Urinary bladder (tissue), 4 donors: Measurements from ENCODE around the gene CTSD. TPM values are rescaled to one million over a fixed set of nuclear protein-coding genes. Genes with fewer than 3 reads are reported as not detected.
A peak's percentile ranks its signal among the peaks of the same experiment; 100 is the strongest.
"Not testable (repeated sequence)": the region's sequence is repeated elsewhere in the genome, so short reads cannot be mapped to it uniquely, and the experiment has no call there.

Experiments
- DNase-seq: peaks from one replicate; pipeline ENCODE4 v3.0.0-alpha.2; 2015; ENCODE audit errors: extremely low spot score
- H3K27ac ChIP-seq: one replicate; pipeline ENCODE4 v1.5.1; 2013; ENCODE audit warnings: low read depth, mild to moderate bottlenecking, moderate library complexity
- H3K36me3 ChIP-seq: one replicate; pipeline ENCODE4 v1.6.1; 2013; ENCODE audit warnings: mild to moderate bottlenecking, moderate library complexity; ENCODE audit not compliant: insufficient read depth
- H3K4me1 ChIP-seq: one replicate; pipeline ENCODE4 v1.6.1; 2013; ENCODE audit warnings: mild to moderate bottlenecking, moderate library complexity; ENCODE audit not compliant: insufficient read depth
- H3K4me3 ChIP-seq: one replicate; pipeline ENCODE4 v1.5.1; 2013; ENCODE audit warnings: low read depth, low read length
- WGBS: extraction: QIAGEN DNeasy Blood & Tissue Kit; methylation state at CpG from one replicate; pipeline ENCODE4 v1.1.7; 2013; 5-methylcytosine and 5-hydroxymethylcytosine counted together
- polyA plus RNA-seq: library from polyadenylated mRNA; stranded (reverse); fragments of 200-250 nt; gene quantifications from one replicate; pipeline ENCODE4 v1.2.3, GENCODE V29; 2013
- total RNA-seq: library from RNA; depleted of rRNA; stranded (reverse); fragments of >200 nt; gene quantifications from one replicate; pipeline ENCODE4 v1.2.3, GENCODE V29; 2014
- donor health status: healthy with polysubstance abuse.
- donor health status: healthy.

CTSD gene
- 76.4 TPM for total RNA-seq
- 495 TPM for polyA plus RNA-seq

GRCh38 chr11:1763796-1764661 is at the start of gene CTSD:
CTSD (minus strand) TSS chr11:1763927; CDS start chr11:1763859, 68 bp downstream.
- Histone ChIP-seq H3K4me3 (peak within 1 kb of the TSS; percentile 85), H3K27ac (peak within 1 kb of the TSS; percentile 79), H3K36me3 (no peaks in the 10 kb centered on the region), H3K4me1 (no peaks in the 10 kb centered on the region)
- no peak for DNase-seq
- WGBS, result 2% methylated on average over 85 of the region's 85 CpGs

GRCh38 chr11:1813356-1813755 is 49.6 kb upstream of the CTSD start:
- 89% methylated on average over 9 of the region's 9 CpGs for WGBS
- DNase-seq, H3K4me3 ChIP-seq, H3K36me3 ChIP-seq, H3K27ac ChIP-seq, H3K4me1 ChIP-seq: not testable (repeated sequence)

DNA sequence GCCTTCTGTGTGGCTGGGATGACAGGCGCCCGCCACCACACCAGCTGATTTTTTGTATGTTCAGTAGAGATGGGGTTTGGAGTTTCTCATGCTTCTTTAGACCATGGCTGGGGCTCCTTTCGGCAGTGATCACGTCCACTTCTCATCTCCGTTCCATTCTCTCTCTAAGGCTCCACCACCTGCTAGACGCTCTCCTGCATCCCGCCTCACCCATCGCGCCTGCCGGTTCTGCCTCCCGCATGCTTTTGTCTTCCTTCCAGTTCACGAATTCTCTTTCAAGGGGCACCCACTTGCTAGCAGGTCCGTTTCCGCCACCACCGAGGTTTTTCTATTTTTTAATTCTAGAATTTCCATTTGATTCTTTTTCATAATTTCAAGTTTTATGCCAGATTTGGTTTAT is 49.1 kb upstream of the CTSD start:
- H3K4me1 ChIP-seq, result no peaks in the 10 kb centered on the region
- DNase-seq, result no peak
- H3K4me3 ChIP-seq, result no peak overlapping the region
- no peak overlapping the region for H3K27ac ChIP-seq
- WGBS, result 96% methylated on average over 15 of the region's 15 CpGs
- H3K36me3 ChIP-seq, result no peaks in the 10 kb centered on the region

- WGBS, result 85% methylated on average over 5 of the region's 5 CpGs
- no peak for DNase-seq
Measured at GRCh38 chr11:1812274-1812673, 48.5 kb upstream of the CTSD start.

DNA sequence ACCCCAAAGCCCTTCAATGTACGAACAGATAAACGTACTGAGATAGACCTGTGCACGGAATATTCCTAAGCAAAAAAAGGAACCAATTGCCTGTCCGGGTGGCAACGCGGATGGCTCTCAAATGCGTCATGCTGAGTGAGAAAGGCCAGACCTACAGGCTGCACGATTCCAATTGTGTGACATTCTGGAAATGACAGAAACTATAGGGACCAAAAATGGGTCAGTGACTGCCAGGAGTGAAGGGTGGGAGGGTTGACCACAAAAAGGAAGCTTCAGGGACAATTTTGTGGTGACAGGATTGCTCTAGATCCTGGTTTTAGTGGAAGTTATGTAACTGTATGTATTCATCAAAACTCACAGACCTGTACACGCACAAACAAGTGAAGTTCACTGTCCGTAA is 47.0 kb upstream of the CTSD start:
- H3K4me1 ChIP-seq, result no peaks in the 10 kb centered on the region
- no peak for DNase-seq
- no peak overlapping the region for H3K4me3 ChIP-seq
- H3K36me3 ChIP-seq, result no peaks in the 10 kb centered on the region
- H3K27ac ChIP-seq, result no peak overlapping the region
- 74% methylated on average over 10 of the region's 10 CpGs for WGBS

More at GRCh38 chr11:1812274-1812673, 48.5 kb upstream of the CTSD start:
- Histone ChIP-seq H3K4me3 (no peak overlapping the region), H3K27ac (no peak overlapping the region), H3K4me1 (no peaks in the 10 kb centered on the region), H3K36me3 (no peaks in the 10 kb centered on the region)

GRCh38 chr11:1807264-1807995 is 43.7 kb upstream of the CTSD start:
- H3K36me3 ChIP-seq, result no peaks in the 10 kb centered on the region
- WGBS, result 49% methylated on average over 14 of the region's 14 CpGs
- H3K4me1 ChIP-seq, result no peaks in the 10 kb centered on the region
- no peak for DNase-seq
- no peak overlapping the region for H3K27ac ChIP-seq
- H3K4me3 ChIP-seq, result no peak overlapping the region

DNA sequence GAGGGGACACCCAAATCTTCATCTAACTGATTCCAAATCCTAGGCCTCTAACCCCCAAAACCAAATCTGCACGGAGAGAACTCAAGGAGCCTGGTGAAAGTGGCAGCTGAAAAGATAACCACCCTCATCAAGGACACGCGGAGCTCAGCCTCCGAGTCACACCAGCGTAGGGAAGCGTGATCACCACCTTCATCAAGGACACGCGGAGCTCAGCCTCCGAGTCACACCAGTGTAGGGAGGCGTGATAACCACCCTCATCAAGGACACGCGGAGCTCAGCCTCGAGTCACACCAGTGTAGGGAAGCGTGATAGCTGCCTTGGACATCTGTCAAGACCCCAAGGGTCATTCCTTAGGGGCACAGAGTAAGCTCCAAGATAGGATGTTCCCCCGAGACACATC is 41.8 kb upstream of the CTSD start:
- no peak for DNase-seq
- Histone ChIP-seq H3K36me3 (no peaks in the 10 kb centered on the region), H3K27ac (no peak overlapping the region), H3K4me3 (no peak overlapping the region), H3K4me1 (no peaks in the 10 kb centered on the region)
- WGBS, result 90% methylated on average over 15 of the region's 15 CpGs

DNA sequence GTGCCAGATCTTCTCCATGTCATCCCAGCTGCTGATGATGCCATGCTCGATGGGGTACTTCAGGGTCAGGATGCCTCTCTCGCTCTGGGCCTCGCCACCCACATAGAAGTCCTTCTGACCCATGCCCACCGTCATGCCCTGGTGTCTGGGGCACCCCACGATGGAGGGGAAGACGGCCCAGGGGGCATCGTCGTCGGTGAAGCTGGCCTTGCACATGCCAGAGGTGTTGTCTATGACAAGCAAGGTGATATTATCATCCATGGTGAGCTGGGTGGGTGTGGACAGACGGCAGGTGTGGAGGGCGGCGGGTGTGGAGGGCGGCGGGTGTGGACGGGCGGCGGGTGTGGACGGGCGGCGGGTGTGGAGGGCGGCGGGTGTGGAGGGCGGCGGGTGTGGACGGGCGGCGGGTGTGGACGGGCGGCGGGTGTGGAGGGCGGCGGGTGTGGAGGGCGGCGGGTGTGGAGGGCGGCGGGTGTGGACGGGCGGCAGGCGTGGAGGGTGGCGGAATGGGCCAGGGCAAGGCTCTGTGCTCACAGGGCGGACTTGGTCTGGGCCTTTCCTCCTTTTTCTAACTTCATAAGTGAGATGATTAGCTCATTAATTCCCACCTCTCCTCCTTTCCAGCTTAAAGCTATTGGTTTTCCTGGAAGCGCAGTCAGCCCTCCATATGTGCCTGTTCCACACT is 40.2 kb upstream of the CTSD start:
- H3K27ac ChIP-seq, DNase-seq, H3K36me3 ChIP-seq, H3K4me3 ChIP-seq, H3K4me1 ChIP-seq: not testable (repeated sequence)
- WGBS, result 96% methylated on average over 37 of the region's 42 CpGs

DNA sequence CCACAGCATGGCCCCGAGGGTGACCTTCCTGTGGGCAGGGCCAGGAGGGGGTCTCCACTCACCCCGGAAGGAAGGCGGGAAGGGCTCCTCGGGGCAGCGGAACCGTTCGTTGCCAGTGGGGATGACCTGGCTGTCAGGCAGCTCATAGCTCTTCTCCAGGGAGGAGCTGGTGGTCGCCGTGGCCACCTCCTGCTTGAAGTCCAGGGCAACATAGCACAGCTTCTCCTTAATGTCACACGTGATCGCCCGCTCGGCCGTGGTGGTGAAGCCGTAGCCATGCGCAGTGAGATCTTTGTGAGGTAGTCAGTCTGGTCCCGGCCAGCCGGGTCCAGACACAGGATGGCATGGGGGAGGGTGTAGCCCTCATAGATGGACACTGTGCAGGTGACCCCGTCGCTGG is 39.5 kb upstream of the CTSD start:
- Histone ChIP-seq H3K4me3 (no peak overlapping the region), H3K36me3 (no peaks in the 10 kb centered on the region), H3K4me1 (no peaks in the 10 kb centered on the region), H3K27ac (no peak overlapping the region)
- 94% methylated on average over 20 of the region's 20 CpGs for WGBS
- DNase-seq, result no peak

DNA sequence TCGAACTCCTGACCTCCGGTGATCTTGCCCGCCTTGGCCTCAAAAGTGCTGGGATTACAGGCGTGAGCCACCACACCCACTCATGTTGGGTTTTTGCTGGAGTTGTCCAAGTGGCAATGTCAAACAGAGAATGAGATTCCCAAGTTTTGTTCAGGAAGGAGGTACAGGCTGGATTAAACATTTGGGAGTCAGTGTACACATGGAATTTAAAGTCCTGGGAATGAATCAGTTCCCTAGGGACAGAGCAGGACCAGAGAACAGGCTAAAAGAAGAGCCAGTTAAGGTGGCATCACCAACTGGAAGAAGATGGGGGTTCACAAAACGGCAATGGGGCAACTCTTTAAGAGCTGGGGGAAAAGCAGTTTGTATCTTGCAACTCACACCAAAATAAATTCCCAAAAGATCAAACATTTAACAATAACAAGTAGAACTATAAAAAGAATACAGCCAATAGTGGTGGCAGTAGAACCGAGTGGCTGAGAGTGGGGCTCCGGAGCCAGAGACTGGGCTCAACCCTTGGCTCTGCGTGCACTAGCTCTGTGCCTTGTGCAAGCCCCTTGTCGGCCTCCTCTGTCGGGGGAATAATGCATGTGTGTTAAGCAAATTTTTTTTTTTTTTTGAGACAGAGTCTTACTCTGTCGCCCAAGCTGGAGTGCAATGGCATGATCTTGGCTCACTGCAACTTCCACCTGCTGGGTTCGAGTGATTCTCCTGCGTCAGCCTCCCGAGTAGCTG is 33.8 kb upstream of the CTSD start:
- no peak for DNase-seq
- 82% methylated on average over 14 of the region's 14 CpGs for WGBS
- Histone ChIP-seq H3K36me3 (no peaks in the 10 kb centered on the region), H3K27ac (no peak overlapping the region), H3K4me3 (no peak overlapping the region), H3K4me1 (no peaks in the 10 kb centered on the region)

DNA sequence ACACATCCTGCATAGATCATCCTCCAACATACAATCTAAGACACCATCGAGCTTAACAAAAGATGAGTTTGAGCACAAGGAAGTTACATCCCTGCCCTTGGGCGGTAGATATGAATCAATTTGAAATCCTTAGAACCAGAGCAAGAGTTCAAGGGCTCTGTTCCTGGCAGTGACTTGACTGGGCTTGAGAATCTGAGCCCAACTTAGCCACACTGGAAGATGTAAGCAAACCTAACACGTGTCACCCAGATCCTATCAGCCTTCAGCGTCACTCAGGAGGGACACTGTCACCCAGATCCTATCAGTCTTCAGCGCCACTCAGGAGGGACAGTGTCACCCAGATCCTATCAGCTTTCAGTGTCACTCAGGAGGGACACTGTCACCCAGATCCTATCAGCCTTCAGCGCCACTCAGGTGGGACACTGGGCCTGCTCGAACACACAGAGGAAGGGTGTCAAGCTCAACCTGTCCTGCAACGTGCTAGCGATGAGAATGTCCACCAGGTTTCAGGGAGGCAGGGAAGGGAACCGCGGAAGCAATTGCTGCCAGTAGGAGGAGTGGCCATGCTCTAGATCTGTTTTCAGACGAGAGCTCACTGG is 32.8 kb upstream of the CTSD start:
- DNase-seq, result peak; percentile 60
- WGBS, result 66% methylated on average over 12 of the region's 12 CpGs
- H3K4me1 ChIP-seq, result no peaks in the 10 kb centered on the region
- no peaks in the 10 kb centered on the region for H3K36me3 ChIP-seq
- H3K27ac ChIP-seq, result no peak overlapping the region
- no peak overlapping the region for H3K4me3 ChIP-seq

- no peaks in the 10 kb centered on the region for H3K4me1 ChIP-seq
- H3K27ac ChIP-seq, result no peak overlapping the region
- 47% methylated on average over 3 of the region's 3 CpGs for WGBS
- DNase-seq, result no peak
- H3K4me3 ChIP-seq, result no peak overlapping the region
- H3K36me3 ChIP-seq, result no peaks in the 10 kb centered on the region
Measured at GRCh38 chr11:1793081-1793480, 29.4 kb upstream of the CTSD start.

DNA sequence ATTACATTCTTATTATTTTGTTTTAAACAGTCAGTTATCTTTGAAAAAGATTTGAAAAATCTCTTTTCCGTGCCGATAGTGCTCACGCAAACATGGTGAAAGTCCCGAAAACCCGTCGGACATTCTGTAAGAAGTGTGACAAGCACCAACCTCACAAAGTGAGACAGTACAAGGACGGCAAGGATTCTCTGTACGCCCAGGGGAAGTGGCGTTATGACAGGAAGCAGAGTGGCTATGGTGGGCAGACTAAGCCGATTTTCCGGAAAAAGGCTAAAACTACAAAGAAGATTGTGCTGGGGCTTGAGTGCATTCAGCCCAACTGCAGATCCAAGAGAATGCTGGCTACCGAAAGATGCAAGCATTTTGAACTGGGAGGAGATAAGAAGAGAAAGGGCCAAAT is 28.7 kb upstream of the CTSD start:
- no peak overlapping the region for H3K4me3 ChIP-seq
- no peak for DNase-seq
- no peaks in the 10 kb centered on the region for H3K4me1 ChIP-seq
- no peak overlapping the region for H3K27ac ChIP-seq
- H3K36me3 ChIP-seq, result no peaks in the 10 kb centered on the region
- WGBS, result 71% methylated on average over 12 of the region's 12 CpGs
